Measurements from ENCODE around the gene RNF214. TPM values are rescaled to one million over a fixed set of nuclear protein-coding genes. Genes with fewer than 3 reads are reported as not detected.
A peak's percentile ranks its signal among the peaks of the same experiment; 100 is the strongest.

Gene RNF214
- total and polyA plus RNA-seq, 2 donors (not counting 1 experiment from before 2014, with no cell fraction given): 16.0 to 36.1 TPM

GRCh38 chr11:117199916-117200812, 32.3 kb upstream of the RNF214 start:
- Histone ChIP-seq H3K4me3 (ENCODE audit: control extremely low read depth in 1 of 5, extremely low read depth in 1 of 5, insufficient read depth in 1 of 5, low read depth in 2 of 5, low read length in 4 of 5) (no peak overlapping the region), H4K20me1 (ENCODE audit: control insufficient read depth, insufficient read depth, low read length, poor library complexity, severe bottlenecking) (peaks cover 11% of the 10 kb centered on the region), H3K9me3 (ENCODE audit: control extremely low read depth in 1 of 3, control insufficient read depth in 2 of 3, insufficient read depth in 1 of 3, low read length in 2 of 3) (no peaks in the 10 kb centered on the region), H3K4me1 (ENCODE audit: control insufficient read depth in 2 of 2, insufficient read depth in 2 of 2, low read length in 2 of 2) (peaks cover 15 to 36% of the 10 kb centered on the region in 2 donors), H3K9ac (ENCODE audit: low read length) (no peak overlapping the region), H3K27me3 (replicated peaks in 1 of 4; ENCODE audit: control extremely low read depth in 1 of 4, control insufficient read depth in 3 of 4, insufficient read depth in 4 of 4, low read length in 3 of 4) (no peaks in the 10 kb centered on the region), H3K79me2 (ENCODE audit: control insufficient read depth, insufficient read depth, low read length) (no peaks in the 10 kb centered on the region), H3K4me2 (replicated peaks; ENCODE audit: low read depth, low read length, poor library complexity, severe bottlenecking) (no peak overlapping the region), H2AFZ (ENCODE audit: insufficient read depth, low read depth, low read length, poor library complexity, severe bottlenecking) (no peak overlapping the region), H3K36me3 (replicated peaks in 1 of 2; ENCODE audit: control extremely low read depth in 1 of 2, control insufficient read depth in 1 of 2, extremely low read depth in 1 of 2, insufficient read depth in 2 of 2, low read length in 1 of 2) (peaks cover 0 to 69% of the 10 kb centered on the region in 2 experiments), H3K27ac (ENCODE audit: low read length in 2 of 2) (peak overlapping the region in 1 of 2 donors; percentile 68)
- peaks cover 32% of the 10 kb centered on the region for H3K4me1 Mint-ChIP-seq
- no peak overlapping the region for H3K4me3 Mint-ChIP-seq
- no peaks in the 10 kb centered on the region for H3K9me3 Mint-ChIP-seq (ENCODE audit: insufficient read depth)
- DNase-seq: no peak
- H3K27ac Mint-ChIP-seq: peak overlapping the region; percentile 82
- CTCF ChIA-PET: interaction anchor here (0.8 kb wide), 1 partner anchor 73 kb away, joined by 3 read pairs; no protein-coding TSS in a partner anchor
- POLR2A ChIA-PET: interaction anchor here (1.1 kb wide), 2 partner anchors 22 to 26 kb away, joined by 3 to 5 read pairs; no protein-coding TSS in a partner anchor
- intact Hi-C loops (cut with micrococcal nuclease): no loop called here
- 87% methylated on average over 10 of the region's 13 CpGs for WGBS (ENCODE audit: insufficient coverage)
- no peak for ATAC-seq (ENCODE audit: low read depth)
- TF ChIP-seq, protein P1, sequence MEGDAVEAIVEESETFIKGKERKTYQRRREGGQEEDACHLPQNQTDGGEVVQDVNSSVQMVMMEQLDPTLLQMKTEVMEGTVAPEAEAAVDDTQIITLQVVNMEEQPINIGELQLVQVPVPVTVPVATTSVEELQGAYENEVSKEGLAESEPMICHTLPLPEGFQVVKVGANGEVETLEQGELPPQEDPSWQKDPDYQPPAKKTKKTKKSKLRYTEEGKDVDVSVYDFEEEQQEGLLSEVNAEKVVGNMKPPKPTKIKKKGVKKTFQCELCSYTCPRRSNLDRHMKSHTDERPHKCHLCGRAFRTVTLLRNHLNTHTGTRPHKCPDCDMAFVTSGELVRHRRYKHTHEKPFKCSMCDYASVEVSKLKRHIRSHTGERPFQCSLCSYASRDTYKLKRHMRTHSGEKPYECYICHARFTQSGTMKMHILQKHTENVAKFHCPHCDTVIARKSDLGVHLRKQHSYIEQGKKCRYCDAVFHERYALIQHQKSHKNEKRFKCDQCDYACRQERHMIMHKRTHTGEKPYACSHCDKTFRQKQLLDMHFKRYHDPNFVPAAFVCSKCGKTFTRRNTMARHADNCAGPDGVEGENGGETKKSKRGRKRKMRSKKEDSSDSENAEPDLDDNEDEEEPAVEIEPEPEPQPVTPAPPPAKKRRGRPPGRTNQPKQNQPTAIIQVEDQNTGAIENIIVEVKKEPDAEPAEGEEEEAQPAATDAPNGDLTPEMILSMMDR (IDR thresholded peaks at IDR 0.05): no peak
- no peak for TF ChIP-seq EZH2 (IDR thresholded peaks at IDR 0.05; ENCODE audit: borderline replicate concordance, insufficient read depth, low read depth, low read length, poor library complexity, severe bottlenecking)
- no peaks in the 10 kb centered on the region for H3K27me3 Mint-ChIP-seq
